Adrenal gland (tissue), 5 donors: ENCODE measurements around the gene TNS3.

Experiments used
- POLR2A ChIP-seq, 2 donors: fragments of 450-650 bp; IDR thresholded peaks; one replicate each; pipeline ENCODE4 v1.6.1; 2017; ENCODE audit warnings: antibody characterized with exemption in 2 of 2, mild to moderate bottlenecking in 2 of 2, moderate library complexity in 1 of 2
- TF ChIP-seq, protein P1 (sequence below), 6 experiments: fragments of 450-650 bp in 4 of 6; fragments of 200-600 bp in 2 of 6; sonication (generic) in 1 of 6; IDR thresholded peaks; 1 replicate in 5 of 6; 2 replicates in 1 of 6; pipeline versions ENCODE4 v1.5.1 to v1.8.0; 2016 to 2021; ENCODE audit warnings: antibody characterized with exemption in 6 of 6, mild to moderate bottlenecking in 2 of 6, moderate library complexity in 1 of 6
- donor health status: DM: no; HTN: no; CAD: no.

DNA sequence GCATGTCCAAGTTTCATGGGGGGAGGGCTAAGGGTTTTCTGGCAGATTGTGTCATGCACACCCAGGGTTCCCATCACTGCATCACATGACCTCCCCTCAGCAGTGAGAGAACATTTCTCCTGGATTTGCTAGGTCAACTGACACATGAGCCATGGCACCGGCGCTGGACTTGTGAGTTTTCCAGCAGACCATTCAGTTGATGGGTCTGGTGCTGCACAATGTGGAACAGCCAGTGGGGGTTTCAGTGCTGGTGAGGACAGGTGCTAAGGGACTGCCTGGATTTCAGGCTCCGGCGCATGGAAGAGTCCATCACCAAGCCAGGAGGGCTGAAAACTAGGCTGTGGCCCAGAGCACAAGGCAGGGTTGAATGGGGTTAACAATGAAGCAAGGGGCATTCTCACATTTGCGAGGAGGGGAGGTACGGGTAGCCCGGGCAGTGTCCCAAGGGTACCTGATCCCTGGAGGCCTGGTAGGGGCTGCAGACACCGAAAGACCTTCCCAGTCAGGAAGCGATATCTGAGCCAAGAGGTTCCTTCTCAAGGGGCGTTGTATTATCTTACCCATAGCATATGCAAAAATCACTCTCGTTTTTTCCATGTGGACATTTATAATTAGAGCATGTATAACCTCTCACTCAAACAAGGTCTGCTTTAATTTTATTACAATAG lies 203.0 kb downstream of the TNS3 start:
- no peak for TF ChIP-seq POLR2A (IDR thresholded peaks at IDR 0.05)
- TF ChIP-seq, protein P1, sequence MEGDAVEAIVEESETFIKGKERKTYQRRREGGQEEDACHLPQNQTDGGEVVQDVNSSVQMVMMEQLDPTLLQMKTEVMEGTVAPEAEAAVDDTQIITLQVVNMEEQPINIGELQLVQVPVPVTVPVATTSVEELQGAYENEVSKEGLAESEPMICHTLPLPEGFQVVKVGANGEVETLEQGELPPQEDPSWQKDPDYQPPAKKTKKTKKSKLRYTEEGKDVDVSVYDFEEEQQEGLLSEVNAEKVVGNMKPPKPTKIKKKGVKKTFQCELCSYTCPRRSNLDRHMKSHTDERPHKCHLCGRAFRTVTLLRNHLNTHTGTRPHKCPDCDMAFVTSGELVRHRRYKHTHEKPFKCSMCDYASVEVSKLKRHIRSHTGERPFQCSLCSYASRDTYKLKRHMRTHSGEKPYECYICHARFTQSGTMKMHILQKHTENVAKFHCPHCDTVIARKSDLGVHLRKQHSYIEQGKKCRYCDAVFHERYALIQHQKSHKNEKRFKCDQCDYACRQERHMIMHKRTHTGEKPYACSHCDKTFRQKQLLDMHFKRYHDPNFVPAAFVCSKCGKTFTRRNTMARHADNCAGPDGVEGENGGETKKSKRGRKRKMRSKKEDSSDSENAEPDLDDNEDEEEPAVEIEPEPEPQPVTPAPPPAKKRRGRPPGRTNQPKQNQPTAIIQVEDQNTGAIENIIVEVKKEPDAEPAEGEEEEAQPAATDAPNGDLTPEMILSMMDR (IDR thresholded peaks at IDR 0.05), result no peak
